ENCODE measurements around the gene ECE2. TPM values are rescaled to one million over a fixed set of nuclear protein-coding genes. Genes with fewer than 3 reads are reported as not detected.

The ECE2 gene
- total and polyA plus RNA-seq, 2 experiments from 2014 or later = not detected

DNA sequence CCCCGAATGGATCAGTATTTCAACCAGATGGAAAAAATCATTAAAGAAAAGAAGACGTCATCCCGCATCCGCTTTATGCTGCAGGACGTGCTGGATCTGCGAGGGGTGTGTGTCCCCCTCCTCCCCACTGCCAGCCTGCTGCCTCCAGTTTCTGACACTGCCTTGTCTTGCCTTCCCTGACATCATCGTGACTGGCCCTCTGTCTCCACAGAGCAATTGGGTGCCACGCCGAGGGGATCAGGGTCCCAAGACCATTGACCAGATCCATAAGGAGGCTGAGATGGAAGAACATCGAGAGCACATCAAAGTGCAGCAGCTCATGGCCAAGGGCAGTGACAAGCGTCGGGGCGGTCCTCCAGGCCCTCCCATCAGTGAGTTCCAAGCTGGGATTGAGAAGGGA lies 49.4 kb downstream of the ECE2 start:
- Histone ChIP-seq H4K20me1 (ENCODE audit: insufficient read depth) (no peaks in the 10 kb centered on the region), H3K27ac (no peak overlapping the region), H3K36me3 (ENCODE audit: low read depth) (peaks cover 98% of the 10 kb centered on the region), H3F3A (ENCODE audit: insufficient read depth) (peaks cover 67% of the 10 kb centered on the region), H3K9me2 (ENCODE audit: insufficient read depth) (no peaks in the 10 kb centered on the region), H3K9me3 (ENCODE audit: low read depth) (no peaks in the 10 kb centered on the region), H3K4me1 (ENCODE audit: insufficient read depth) (peaks cover 28% of the 10 kb centered on the region), H3K9ac (no peak overlapping the region), H2AFZ (no peak overlapping the region), H3K79me2 (ENCODE audit: insufficient read depth) (peaks cover 100% of the 10 kb centered on the region), H3K27me3 (replicated peaks; ENCODE audit: insufficient read depth) (no peaks in the 10 kb centered on the region), H3K4me2 (ENCODE audit: unreplicated experiment) (no peak overlapping the region), H3K4me3 (no peak overlapping the region)
- in situ Hi-C loops (cut with MboI) = no loop called here
- TF ChIP-seq EZH2phosphoT487 (IDR thresholded peaks at IDR 0.05; ENCODE audit: insufficient read depth, low read depth) (no peak), EZH2 (IDR thresholded peaks at IDR 0.05; ENCODE audit: insufficient read depth, poor library complexity, severe bottlenecking) (no peak)
- DNase-seq = no peak
- WGBS, 2 experiments (ENCODE audit: low coverage in 1 of 2, low lambda C conversion rate in 2 of 2, missing lambda C conversion rate in 2 of 2) = 75 to 77% methylated on average over 13 of the region's 13 CpGs

DNA sequence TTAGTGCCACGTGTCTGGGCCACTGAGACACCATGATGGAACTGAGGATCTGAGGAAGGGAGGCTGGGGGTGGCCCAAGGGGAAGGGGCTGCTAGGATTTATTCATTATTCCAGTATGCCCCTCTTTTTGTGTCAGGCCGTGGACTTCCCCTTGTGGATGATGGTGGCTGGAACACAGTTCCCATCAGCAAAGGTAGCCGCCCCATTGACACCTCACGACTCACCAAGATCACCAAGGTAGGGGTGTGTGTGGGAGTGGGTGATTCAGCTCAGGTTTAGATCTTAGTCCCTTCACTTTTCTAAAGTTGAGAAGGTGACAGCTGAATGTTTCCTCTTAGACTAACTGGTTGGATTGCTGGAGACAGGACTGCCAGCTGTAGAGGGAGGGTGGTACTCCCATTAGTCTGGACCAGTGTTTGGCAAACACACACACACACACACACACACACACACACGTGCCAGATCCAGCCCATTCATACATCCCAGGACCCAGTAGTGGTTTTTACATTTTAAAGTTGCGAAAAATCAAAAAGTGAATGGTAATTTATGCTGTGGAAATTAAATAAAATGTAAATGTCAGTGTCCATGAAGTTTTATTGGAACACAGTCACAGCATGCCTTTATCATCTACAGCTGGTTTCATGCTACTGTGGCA lies 50.0 kb downstream of the ECE2 start:
- H3K36me3 ChIP-seq (ENCODE audit: low read depth) = peaks cover 97% of the 10 kb centered on the region
- WGBS, 2 experiments (ENCODE audit: low coverage in 1 of 2, low lambda C conversion rate in 2 of 2, missing lambda C conversion rate in 2 of 2) = 85 to 87% methylated on average over 6 of the region's 6 CpGs
- no peak overlapping the region for H2AFZ ChIP-seq
- H3K27me3 ChIP-seq (replicated peaks; ENCODE audit: insufficient read depth) = no peaks in the 10 kb centered on the region
- no peak overlapping the region for H3K4me3 ChIP-seq
- H3K27ac ChIP-seq = no peak overlapping the region
- H4K20me1 ChIP-seq (ENCODE audit: insufficient read depth) = no peaks in the 10 kb centered on the region
- no peaks in the 10 kb centered on the region for H3K9me2 ChIP-seq (ENCODE audit: insufficient read depth)
- no peak for DNase-seq
- H3K79me2 ChIP-seq (ENCODE audit: insufficient read depth) = peaks cover 98% of the 10 kb centered on the region
- in situ Hi-C loops (cut with MboI) = no loop called here
- no peak for TF ChIP-seq EZH2 (IDR thresholded peaks at IDR 0.05; ENCODE audit: insufficient read depth, poor library complexity, severe bottlenecking)
- no peak for TF ChIP-seq EZH2phosphoT487 (IDR thresholded peaks at IDR 0.05; ENCODE audit: insufficient read depth, low read depth)
- no peak overlapping the region for H3K4me2 ChIP-seq (ENCODE audit: unreplicated experiment)
- no peaks in the 10 kb centered on the region for H3K9me3 ChIP-seq (ENCODE audit: low read depth)
- H3K9ac ChIP-seq = no peak overlapping the region
- peaks cover 22% of the 10 kb centered on the region for H3K4me1 ChIP-seq (ENCODE audit: insufficient read depth)
- H3F3A ChIP-seq (ENCODE audit: insufficient read depth) = peaks cover 70% of the 10 kb centered on the region

DNA sequence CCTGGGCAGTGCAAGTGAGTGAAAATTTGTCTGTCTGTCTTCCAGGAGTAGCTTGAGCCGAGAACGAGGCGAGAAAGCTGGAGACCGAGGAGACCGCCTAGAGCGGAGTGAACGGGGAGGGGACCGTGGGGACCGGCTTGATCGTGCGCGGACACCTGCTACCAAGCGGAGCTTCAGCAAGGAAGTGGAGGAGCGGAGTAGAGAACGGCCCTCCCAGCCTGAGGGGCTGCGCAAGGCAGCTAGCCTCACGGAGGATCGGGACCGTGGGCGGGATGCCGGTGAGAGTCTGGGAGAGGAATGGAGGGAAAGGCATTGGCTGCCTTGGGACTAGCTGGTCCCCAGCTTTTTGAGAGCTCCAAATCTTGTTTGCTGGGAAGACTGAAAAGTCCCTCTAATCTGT lies 51.3 kb downstream of the ECE2 start:
- DNase-seq = no peak
- Histone ChIP-seq H2AFZ (no peak overlapping the region), H4K20me1 (ENCODE audit: insufficient read depth) (peaks cover 7% of the 10 kb centered on the region; the same call in 1 of the 2 replicates), H3K9me2 (ENCODE audit: insufficient read depth) (no peaks in the 10 kb centered on the region), H3F3A (ENCODE audit: insufficient read depth) (peaks cover 84% of the 10 kb centered on the region), H3K4me3 (no peak overlapping the region), H3K9me3 (ENCODE audit: low read depth) (no peaks in the 10 kb centered on the region), H3K79me2 (ENCODE audit: insufficient read depth) (peaks cover 98% of the 10 kb centered on the region), H3K27me3 (replicated peaks; ENCODE audit: insufficient read depth) (no peaks in the 10 kb centered on the region), H3K36me3 (ENCODE audit: low read depth) (peaks cover 96% of the 10 kb centered on the region), H3K27ac (no peak overlapping the region), H3K4me1 (ENCODE audit: insufficient read depth) (peaks cover 19% of the 10 kb centered on the region), H3K9ac (no peak overlapping the region), H3K4me2 (ENCODE audit: unreplicated experiment) (no peak overlapping the region)
- 92 to 93% methylated on average over 19 to 21 of the region's 21 CpGs for WGBS, 2 experiments (ENCODE audit: low coverage in 1 of 2, low lambda C conversion rate in 2 of 2, missing lambda C conversion rate in 2 of 2)
- TF ChIP-seq EZH2phosphoT487 (IDR thresholded peaks at IDR 0.05; ENCODE audit: insufficient read depth, low read depth) (no peak), EZH2 (IDR thresholded peaks at IDR 0.05; ENCODE audit: insufficient read depth, poor library complexity, severe bottlenecking) (no peak)
- in situ Hi-C loops (cut with MboI) = no loop called here

DNA sequence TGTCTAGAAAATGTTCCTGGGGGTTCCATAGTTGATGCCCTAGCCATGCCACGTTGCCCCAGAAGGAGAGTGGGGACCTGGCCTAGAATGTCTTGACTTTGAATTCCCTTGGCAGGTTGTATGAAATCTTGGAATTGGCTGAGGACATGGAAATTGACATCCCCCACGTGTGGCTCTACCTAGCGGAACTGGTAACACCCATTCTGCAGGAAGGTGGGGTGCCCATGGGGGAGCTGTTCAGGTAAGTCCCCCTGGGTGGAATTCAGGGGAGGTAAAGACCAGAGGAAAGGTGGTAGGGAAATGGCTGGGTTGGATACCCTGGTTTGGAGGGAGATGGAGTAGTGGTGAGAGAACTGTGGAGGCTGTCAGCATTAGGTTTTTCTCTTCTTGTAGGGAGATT lies 52.7 kb downstream of the ECE2 start:
- H3K4me1 ChIP-seq (ENCODE audit: insufficient read depth) = peaks cover 29% of the 10 kb centered on the region
- H3K9me2 ChIP-seq (ENCODE audit: insufficient read depth) = no peaks in the 10 kb centered on the region
- WGBS, 2 experiments (ENCODE audit: low coverage in 1 of 2, low lambda C conversion rate in 2 of 2, missing lambda C conversion rate in 2 of 2) = 31 to 51% methylated on average over 3 of the region's 3 CpGs
- TF ChIP-seq EZH2phosphoT487 (IDR thresholded peaks at IDR 0.05; ENCODE audit: insufficient read depth, low read depth) (no peak), EZH2 (IDR thresholded peaks at IDR 0.05; ENCODE audit: insufficient read depth, poor library complexity, severe bottlenecking) (no peak)
- in situ Hi-C loops (cut with MboI) = no loop called here
- H3K4me2 ChIP-seq (ENCODE audit: unreplicated experiment) = no peak overlapping the region
- no peak for DNase-seq
- H2AFZ ChIP-seq = no peak overlapping the region
- H3K27ac ChIP-seq = peak overlapping the region; percentile 40
- H3K9me3 ChIP-seq (ENCODE audit: low read depth) = no peaks in the 10 kb centered on the region
- H3K79me2 ChIP-seq (ENCODE audit: insufficient read depth) = peaks cover 97% of the 10 kb centered on the region
- H3K4me3 ChIP-seq = no peak overlapping the region
- no peaks in the 10 kb centered on the region for H3K27me3 ChIP-seq (replicated peaks; ENCODE audit: insufficient read depth)
- H3K36me3 ChIP-seq (ENCODE audit: low read depth) = peaks cover 93% of the 10 kb centered on the region
- H3K9ac ChIP-seq = no peak overlapping the region
- H3F3A ChIP-seq (ENCODE audit: insufficient read depth) = peaks cover 97% of the 10 kb centered on the region
- peaks cover 8% of the 10 kb centered on the region; the same call in 1 of the 2 replicates for H4K20me1 ChIP-seq (ENCODE audit: insufficient read depth)
